HG03457 (cell line): ENCODE data around the gene B3GNT9.
A peak's percentile ranks its signal among the peaks of the same experiment; 100 is the strongest.

Experiments used
- ATAC-seq: cut with Tn5 transposase; IDR thresholded peaks from one replicate; pipeline ENCODE4 v1.9.1; 2021; ENCODE audit warnings: moderate number of reproducible peaks; ENCODE audit not compliant: unreplicated experiment

B3GNT9 gene, protein sequence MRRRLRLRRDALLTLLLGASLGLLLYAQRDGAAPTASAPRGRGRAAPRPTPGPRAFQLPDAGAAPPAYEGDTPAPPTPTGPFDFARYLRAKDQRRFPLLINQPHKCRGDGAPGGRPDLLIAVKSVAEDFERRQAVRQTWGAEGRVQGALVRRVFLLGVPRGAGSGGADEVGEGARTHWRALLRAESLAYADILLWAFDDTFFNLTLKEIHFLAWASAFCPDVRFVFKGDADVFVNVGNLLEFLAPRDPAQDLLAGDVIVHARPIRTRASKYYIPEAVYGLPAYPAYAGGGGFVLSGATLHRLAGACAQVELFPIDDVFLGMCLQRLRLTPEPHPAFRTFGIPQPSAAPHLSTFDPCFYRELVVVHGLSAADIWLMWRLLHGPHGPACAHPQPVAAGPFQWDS

DNA sequence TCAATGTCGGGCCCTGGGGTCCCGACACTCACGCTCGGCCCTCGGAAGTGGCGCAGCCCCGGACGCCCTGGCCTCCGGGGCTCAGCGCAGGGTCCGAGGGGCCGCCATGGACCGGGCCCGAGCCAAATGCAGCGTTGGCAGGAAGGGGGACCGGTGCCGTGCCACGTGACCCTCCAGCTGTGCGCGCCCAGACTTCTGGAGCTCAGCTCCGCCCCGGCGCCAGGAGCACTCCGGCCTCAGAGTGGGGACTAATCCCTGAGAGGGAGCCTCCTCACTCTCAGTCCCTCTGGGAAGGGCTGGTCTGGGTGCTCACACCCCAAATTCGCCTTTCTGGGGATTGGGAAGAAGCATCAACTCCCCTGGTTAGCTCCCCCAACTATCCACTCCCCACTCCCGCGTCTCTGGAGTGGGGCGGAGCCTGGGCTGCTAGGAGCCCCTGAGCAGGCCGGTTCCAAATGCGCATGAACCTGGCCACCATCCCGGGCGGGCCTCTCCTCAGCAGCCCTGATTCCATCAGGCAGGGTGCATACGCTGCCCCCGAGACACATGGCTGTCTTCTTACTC, at the start of gene B3GNT9:
Gene B3GNT9, minus strand, starts transcription at position 166 of the 564 bp plus-strand sequence. CDS start 513 bp downstream, outside the sequence.
- ATAC-seq = no peak

DNA sequence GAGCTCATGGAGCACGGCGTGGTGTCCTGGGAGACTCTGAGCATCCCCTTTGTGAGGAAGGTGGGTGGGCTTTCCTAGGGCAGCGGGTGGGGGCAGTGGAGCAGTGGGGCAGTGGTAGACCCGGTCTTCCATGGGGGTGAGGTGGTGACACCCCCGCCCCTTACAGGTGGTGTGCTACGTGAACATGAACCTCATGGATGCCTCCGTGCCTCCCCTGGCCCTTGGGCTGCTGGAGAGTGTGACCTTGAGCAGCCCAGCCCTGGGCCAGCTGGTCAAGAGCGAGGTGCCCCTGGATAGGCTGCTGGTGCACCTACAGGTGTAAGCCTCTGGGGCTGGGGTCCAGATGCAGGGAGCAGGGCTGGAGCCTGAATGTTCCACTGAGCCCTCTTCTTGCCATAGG, 49.7 kb upstream of the B3GNT9 start:
- ATAC-seq = no peak

DNA sequence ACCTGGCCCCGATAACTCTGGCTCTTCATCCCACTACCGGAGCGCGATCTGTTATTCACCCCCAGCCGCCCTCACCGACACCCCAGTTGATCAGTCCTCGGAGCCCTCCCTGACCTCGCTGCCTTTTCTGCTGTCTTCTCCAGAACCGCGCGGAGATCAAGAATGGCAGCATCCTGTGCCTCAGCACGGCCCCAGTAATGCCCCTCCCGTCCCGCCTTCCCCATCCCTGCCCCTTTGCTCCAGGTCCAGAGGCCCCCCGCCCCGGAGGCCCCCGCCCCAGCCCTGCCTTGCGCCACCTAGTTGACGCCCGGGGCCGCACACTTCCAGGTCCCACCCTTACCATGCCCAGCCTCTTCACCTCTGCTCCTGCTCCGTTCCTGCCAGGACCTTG, 49.0 kb upstream of the B3GNT9 start:
- ATAC-seq = no peak

DNA sequence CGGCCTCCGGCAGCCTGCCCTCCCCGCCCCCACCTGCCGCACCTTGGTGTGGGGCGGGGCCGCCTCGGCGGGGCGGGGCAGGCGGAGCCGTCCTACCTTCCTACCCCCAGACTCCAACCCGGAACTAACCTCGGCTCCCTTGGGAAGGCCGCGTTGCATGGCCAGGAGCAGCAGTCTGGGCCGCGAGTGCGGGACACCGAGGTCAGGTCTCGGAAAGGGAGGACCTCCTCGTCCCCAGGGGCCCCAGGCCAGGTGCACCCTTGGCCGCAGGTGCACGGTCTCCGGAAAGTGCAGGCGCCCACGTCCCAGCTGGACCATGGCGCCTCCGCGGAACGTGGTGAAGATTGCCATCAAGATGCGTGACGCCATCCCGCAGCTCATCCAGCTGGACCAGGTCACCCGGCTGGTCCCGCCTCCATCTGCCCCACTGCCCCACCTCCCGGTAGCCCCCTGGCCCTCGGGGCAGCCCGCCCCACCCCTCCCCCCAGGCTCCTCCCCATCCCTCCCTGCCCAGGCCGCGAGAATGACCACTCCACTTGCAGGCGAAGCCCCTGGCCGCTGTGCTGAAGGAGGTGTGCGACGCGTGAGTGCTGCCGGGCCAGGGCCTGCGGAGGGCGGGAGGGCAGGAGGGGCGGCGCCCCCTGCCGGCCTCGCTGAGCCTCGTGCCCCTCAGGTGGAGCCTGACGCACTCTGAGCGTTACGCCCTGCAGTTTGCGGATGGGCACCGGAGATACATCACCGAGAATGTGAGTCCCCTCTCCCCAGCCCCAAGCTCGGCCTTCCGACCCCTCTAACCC, 48.4 kb upstream of the B3GNT9 start, which contains the start of gene ELMO3:
Gene ELMO3, plus strand, starts transcription at position 121 of the 797 bp plus-strand sequence. Its CDS starts 196 bp downstream, at position 317.
- ATAC-seq = no peak

DNA sequence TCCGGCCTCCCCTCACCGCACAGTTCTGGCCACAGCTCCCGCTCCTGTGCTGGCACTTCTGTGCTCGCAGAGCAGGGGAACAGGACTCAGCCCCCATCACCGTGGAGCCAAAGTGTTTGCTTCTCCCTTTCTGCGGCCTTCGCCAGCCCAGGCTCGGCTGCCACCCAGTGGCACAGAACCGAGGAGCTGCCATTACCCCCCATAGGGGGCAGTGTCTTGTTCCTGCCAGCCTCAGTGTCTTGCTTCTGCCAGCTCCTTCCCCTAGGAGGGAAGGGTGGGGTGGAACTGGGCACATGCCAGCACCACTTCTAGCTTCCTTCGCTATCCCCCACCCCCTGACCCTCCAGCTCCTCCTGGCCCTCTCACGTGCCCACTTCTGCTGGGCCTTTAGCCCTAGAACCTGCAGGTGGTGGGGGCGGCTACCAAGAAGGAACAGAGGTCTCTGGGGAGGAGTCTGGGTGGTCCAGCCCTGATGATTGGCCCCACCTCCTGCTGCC, 47.5 kb upstream of the B3GNT9 start:
- no peak for ATAC-seq

DNA sequence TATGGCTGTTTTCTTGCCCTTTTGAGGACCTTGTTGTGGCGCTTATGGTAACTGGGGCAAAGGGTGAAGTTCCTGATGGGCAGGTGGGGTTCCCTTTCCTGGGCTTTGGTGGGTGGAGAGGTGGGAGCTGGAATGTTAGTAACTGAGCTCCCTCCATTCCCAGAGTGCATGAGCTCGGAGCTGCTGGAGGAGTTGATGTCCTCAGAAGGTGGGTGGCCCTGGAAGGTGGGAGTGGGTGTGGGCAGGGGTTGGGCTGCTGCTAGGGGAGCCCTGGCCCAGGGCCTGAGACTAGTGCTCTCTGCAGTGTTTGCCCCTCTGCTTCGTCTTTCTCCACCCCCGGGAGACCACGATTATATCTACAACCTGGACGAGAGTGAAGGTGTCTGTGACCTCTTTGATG, 46.9 kb upstream of the B3GNT9 start:
- no peak for ATAC-seq

DNA sequence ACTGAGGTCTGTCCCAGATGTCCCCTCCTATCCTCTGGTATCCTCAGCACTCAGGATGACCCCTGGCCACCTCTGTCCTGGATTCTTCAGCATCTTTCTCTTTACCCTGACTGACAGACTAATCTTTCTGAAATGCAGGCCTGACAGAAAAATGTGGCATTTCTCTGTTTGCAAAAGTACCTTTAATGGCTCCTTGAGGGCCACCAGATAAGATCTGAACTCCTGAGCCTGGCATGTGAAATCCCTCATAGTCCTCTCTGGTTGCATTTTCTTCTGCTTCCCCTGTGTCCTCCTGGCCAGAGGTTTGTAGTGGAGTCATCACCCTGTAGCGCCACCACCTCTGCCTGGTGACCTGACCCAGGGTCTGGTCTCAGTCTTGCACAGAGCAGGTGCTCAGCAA, 46.1 kb upstream of the B3GNT9 start:
- no peak for ATAC-seq

DNA sequence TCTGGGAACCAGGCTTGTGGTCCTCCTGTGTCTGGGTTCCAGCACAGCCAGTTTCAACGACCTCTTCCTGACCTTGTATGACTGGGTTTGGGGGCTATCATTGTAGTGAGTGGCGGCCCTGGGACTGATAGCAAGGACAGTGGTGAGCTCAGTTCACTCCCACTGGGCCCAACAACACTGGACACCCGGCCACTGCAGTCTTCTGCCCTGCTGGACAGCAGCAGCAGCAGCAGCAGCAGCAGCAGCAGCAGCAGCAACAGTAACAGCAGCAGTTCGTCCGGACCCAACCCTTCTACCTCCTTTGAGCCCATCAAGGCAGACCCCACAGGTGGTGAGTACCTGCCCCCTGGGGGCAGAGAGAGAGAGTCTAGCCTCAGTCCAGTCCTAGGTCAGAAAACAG, 44.9 kb upstream of the B3GNT9 start:
- no peak for ATAC-seq

DNA sequence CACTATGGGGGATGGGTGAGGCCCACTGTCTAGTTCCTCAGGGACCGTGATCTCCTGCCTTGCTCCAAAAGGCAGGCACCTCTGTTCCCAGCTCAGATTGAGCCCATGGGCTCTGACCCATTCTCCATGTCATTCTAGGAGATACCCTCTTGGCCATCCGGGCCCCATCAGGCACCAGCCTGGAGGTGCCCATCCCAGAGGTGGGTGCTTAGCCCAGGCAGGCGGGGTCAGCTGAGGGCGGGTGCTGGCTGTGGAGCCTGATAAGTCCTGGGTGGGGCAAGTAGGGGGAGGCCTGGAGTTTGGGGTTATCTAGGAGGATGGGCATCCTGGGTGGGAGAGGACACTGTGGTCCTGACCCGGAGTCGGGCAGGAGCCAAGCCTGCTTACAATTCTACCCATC, 43.5 kb upstream of the B3GNT9 start:
- no peak for ATAC-seq

DNA sequence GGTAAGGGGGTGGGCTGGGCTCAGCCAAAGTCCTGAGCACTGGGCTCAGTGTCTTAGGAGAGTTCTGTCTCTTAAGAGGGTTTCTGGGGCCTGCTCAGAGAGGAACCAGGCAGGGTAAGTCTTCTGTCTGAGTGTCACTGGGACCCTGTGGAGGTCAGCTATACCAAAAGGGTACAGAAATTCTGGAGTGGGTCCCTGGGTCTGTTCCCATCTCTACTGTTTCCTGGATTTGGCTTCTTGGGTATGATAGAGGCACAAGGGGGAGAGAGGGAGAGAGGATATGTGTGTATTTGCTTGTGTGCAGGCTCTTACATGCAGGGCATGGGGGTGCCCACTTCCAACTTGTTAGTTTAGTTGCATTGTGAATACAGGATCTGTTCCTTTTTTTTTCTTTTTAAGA, 42.7 kb upstream of the B3GNT9 start:
- ATAC-seq = no peak

DNA sequence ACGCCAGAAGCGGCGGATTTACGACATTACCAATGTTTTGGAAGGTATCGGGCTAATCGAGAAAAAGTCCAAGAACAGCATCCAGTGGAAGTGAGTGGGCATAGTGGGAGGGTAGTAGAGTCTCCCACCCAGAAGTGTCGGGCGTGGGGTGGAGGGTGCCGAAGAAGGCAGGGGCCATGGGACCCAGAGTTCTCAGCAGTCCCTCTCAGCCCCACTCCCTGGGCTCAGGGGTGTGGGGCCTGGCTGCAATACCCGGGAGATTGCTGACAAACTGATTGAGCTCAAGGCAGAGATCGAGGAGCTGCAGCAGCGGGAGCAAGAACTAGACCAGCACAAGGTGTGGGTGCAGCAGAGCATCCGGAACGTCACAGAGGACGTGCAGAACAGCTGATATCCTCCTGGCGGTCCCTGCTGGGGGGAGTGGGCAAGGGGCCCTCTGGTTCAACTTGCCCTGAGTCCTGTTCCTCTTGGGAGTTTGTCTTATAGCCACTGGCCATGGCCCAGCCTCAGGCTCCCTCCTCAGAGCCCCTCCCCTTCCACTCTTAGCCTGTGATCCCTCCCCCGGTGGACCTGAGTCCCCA, 42.1 kb upstream of the B3GNT9 start:
- ATAC-seq = no peak

DNA sequence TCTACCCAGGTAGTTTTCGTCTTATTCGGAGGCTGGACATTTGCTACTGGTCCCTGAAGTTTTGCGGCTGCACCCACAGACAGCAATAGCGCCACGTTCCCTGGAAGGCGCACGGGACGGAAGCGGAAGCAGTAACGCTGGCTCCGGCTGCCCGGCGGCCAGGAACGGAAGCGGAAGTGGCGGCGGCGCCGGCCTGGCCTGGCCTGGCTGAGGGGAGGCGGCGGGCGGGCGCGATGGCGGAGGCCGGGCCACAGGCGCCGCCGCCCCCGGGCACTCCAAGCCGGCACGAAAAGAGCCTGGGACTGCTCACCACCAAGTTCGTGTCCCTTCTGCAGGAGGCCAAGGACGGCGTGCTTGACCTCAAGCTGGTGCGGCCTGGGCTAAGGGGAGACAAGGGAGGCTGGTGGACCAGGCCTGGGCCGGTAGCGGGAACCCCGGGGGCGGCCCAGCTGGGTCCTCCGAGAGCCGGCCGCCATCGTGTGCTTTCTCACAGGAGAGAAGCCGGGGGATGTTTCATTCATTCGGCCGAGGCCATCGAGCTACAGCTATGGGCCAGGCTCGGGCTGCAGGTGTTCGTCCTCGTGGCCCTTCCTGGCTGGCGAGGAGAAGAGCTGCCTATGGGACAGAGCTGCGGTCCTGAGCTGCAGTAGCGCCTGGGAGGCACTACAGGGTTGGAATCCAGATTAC, 41.3 kb upstream of the B3GNT9 start, which contains the start of gene E2F4:
Gene E2F4, plus strand, starts transcription at position 161 of the 687 bp plus-strand sequence. Its CDS starts 73 bp downstream, at position 234.
- ATAC-seq = peak; percentile 72

DNA sequence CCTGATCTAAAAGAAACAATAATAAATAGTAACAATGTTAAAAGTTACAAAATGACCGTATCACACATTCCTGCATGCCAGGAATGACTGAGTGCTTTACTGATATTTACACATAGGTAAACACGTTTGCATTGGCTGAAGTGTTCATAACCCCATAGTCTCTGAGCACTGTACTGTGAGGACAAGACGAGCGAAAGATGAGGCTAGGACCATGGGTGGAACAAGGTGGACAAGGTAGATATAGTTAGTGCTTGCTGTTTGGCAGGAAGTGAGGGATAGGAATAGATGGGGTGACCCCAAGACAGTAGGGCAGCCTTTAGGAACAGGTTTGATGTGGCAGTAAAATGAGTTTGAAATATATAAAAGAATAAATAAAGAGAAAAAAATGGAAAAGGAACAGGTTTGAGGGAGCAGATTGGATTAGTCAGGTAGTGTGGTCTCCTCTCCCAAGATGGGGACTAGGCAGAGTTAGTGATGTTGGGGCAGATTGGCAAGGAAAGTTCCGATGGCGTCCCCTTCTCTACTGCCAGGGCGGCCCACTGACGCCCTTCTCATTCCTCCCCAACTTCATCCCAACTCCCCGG, 40.7 kb upstream of the B3GNT9 start:
- no peak for ATAC-seq

DNA sequence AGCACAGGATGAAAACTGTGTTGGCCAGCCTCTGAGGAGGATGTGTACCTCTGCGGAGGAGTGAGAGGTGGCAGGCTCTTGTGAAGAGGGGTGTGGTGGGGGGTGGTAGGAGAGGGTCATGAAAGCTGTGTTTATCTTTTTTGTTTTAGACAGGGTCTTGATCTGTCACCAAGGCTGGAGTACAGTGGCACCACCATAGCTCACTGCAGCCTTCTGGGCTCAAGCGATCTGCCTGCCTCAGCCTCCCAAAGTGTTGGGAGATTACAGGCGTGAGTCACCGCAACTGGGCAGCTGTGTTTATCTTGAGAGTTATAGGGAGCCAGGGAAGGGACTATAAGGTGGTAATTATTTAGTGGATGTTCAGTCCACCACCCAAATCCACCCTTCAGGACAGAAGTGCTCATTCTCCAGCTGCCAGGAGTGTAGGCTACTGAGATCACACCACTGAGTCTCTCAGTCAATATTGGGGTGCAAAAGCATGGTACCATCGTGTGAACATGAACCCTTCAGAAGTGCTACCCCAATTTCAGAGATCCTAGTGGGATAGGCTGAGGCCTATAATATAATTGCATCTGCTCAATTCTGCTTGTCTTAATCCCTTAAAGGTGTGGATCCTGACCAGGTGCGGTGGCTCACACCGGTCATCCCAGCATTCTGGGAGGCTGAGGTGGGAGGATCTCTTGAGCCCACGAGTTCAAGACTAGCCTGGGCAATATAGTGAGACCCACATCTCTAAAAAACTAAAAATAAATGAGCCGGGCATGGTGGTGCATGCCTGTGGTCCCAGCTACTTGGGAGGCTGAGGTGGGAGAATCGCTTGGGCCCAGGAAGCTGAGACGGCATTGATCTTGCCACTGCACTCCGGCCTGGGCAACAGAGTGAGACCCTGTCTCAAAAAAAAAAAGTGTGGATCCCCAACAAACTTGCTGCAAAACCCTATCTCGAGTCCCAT, 39.9 kb upstream of the B3GNT9 start:
- no peak for ATAC-seq

DNA sequence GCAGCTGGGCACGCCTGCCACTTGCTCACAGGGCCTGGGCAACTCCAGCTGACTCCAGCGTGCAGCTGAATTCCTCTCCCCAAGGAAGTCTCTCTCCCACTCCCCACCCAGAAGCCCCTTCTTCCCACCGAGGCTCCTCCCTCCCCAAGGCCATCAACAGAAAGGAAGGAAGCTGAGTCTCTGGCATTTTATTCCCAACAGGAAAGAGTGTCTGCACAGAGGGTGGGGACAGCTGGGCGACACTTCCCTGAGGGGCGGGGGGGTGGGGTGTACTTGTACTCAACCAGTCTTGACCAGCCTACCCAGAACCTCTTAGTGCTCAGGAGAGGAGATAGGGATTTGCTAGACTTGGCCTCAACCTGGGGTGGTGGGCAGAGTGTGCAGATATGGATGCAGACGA, 39.2 kb upstream of the B3GNT9 start, which contains the start of gene EXOC3L1:
Gene EXOC3L1, minus strand, starts transcription at position 96 of the 400 bp plus-strand sequence. CDS start 460 bp downstream, outside the sequence.
- ATAC-seq = no peak

DNA sequence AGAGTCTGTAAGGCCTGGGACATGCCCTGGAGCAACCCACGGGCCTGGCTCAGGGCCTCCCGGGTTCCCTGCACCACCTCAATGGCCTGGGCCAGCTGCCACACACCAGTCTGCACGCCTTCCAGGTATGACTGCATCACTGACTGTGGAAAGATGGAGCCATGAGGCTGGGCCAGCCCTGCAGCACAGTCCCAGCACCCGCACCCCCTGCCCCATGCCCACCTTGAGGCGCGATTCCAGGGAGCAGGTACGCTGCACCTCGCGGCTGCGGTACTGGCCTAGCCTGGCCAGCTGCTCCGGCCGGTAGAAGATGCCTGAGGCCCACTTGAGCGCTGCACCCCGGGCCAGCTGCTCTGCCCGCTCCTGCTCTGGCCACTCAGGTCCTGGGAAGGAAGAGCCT, 38.0 kb upstream of the B3GNT9 start:
- ATAC-seq = no peak

DNA sequence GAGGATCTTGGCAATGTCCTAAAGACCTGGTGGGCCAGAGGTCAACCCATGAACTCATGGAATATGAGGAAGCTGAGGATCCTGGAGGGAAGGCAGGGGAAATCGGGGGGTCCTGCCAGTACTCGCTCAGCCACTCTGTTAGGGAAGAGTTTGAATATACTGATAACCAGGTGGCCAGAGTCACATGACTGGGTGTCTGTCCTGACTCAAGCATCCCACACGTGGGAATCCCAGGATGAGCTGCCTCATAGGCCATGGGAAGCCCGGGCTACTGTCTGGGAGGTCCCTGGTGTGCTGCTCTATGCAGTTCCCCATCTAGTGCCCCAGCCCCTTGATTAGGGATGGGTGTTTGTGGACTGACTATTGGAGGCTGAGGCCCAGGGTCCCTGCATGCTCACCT, 37.5 kb upstream of the B3GNT9 start:
- no peak for ATAC-seq

DNA sequence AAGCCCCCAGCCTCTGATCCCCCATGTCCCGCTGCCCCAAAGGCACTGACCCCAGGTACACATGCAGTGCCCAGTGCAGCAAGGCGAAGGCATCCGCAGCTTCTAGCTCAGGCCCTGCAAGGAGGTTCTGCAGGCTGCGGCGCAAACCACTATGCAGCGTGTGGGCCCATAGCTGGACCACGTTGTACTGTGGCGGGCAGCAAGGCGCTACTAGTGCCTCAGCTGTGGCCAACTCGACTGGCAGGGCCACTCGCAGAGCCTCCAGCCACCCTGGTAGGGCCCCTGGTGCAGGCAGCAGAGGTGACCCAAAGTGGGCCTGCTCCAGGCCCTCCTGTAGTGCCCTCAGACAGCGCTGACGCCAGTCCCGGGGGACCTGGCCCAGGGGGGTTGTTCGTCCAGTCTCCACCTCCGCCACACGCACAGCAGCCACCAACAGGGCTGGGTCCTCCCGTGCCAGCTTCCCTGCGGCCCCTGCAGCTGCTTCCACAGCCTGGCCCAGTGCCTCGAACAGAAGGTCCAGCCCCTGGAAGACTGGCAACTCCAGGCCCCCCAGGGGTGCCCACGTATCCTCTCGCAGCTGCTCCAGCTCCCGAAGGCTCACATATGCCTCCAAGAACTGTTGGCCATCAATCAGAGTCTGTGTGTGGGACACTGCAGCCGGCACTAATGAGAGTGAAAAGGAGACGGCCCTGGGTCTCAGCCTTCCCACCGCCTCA, 36.5 kb upstream of the B3GNT9 start:
- no peak for ATAC-seq
